ENCODE measurements around the gene ZFHX3. TPM values are rescaled to one million over a fixed set of nuclear protein-coding genes. Genes with fewer than 3 reads are reported as not detected.

ZFHX3 gene
- total and polyA plus RNA-seq, 2 donors from 2014 or later, result 2.3 to 29.3 TPM

GRCh38 chr16:72864130-72864833 lies 183.6 kb downstream of the ZFHX3 start:
- Histone ChIP-seq H3K9me3 (ENCODE audit: control insufficient read depth in 2 of 3, insufficient read depth in 1 of 3, low read length in 3 of 3) (no peaks in the 10 kb centered on the region), H3K4me1 (ENCODE audit: control insufficient read depth in 2 of 3, insufficient read depth in 2 of 3, low read depth in 1 of 3, low read length in 3 of 3) (peaks cover 0 to 1% (median 0%) of the 10 kb centered on the region in 3 donors), H3K27ac (ENCODE audit: low read depth in 2 of 2, low read length in 2 of 2) (no peak overlapping the region), H3K9ac (ENCODE audit: low read length in 3 of 3) (no peak overlapping the region), H3K4me3 (ENCODE audit: low read length in 3 of 3) (no peak overlapping the region), H3K36me3 (ENCODE audit: control insufficient read depth in 2 of 3, insufficient read depth in 3 of 3, low read length in 3 of 3) (no peaks in the 10 kb centered on the region), H3K27me3 (ENCODE audit: control insufficient read depth, insufficient read depth, low read length) (no peaks in the 10 kb centered on the region)
- FAIRE-seq (no peak), DNase-seq (no peak)
- no peak for TF ChIP-seq CTCF (IDR thresholded peaks at IDR 0.05; ENCODE audit: borderline replicate concordance, extremely low read depth, insufficient read depth)
- intact Hi-C loops (cut with DNase I), result no loop called here

GRCh38 chr16:72862090-72862489 lies 185.8 kb downstream of the ZFHX3 start:
- Histone ChIP-seq H3K36me3 (ENCODE audit: control insufficient read depth in 2 of 3, insufficient read depth in 3 of 3, low read length in 3 of 3) (no peaks in the 10 kb centered on the region), H3K9ac (ENCODE audit: low read length in 3 of 3) (no peak overlapping the region), H3K4me1 (ENCODE audit: control insufficient read depth in 2 of 3, insufficient read depth in 2 of 3, low read depth in 1 of 3, low read length in 3 of 3) (peaks cover 0 to 7% (median 7%) of the 10 kb centered on the region in 3 donors), H3K4me3 (ENCODE audit: low read length in 3 of 3) (no peak overlapping the region), H3K9me3 (ENCODE audit: control insufficient read depth in 2 of 3, insufficient read depth in 1 of 3, low read length in 3 of 3) (no peaks in the 10 kb centered on the region), H3K27me3 (ENCODE audit: control insufficient read depth, insufficient read depth, low read length) (no peaks in the 10 kb centered on the region), H3K27ac (ENCODE audit: low read depth in 2 of 2, low read length in 2 of 2) (no peak overlapping the region)
- intact Hi-C loops (cut with DNase I), result no loop called here
- FAIRE-seq (no peak), DNase-seq (no peak)
- no peak for TF ChIP-seq CTCF (IDR thresholded peaks at IDR 0.05; ENCODE audit: borderline replicate concordance, extremely low read depth, insufficient read depth)

GRCh38 chr16:72860726-72861562 lies 187.0 kb downstream of the ZFHX3 start:
- Histone ChIP-seq H3K27me3 (ENCODE audit: control insufficient read depth, insufficient read depth, low read length) (no peaks in the 10 kb centered on the region), H3K9ac (ENCODE audit: low read length in 3 of 3) (no peak overlapping the region), H3K4me1 (ENCODE audit: control insufficient read depth in 2 of 3, insufficient read depth in 2 of 3, low read depth in 1 of 3, low read length in 3 of 3) (peaks cover 0 to 7% (median 7%) of the 10 kb centered on the region in 3 donors), H3K27ac (ENCODE audit: low read depth in 2 of 2, low read length in 2 of 2) (no peak overlapping the region), H3K9me3 (ENCODE audit: control insufficient read depth in 2 of 3, insufficient read depth in 1 of 3, low read length in 3 of 3) (no peaks in the 10 kb centered on the region), H3K4me3 (ENCODE audit: low read length in 3 of 3) (no peak overlapping the region), H3K36me3 (ENCODE audit: control insufficient read depth in 2 of 3, insufficient read depth in 3 of 3, low read length in 3 of 3) (peaks cover 0 to 2% (median 0%) of the 10 kb centered on the region in 3 donors)
- DNase-seq (no peak), FAIRE-seq (no peak)
- intact Hi-C loops (cut with DNase I), result no loop called here
- no peak for TF ChIP-seq CTCF (IDR thresholded peaks at IDR 0.05; ENCODE audit: borderline replicate concordance, extremely low read depth, insufficient read depth)

Measured in kidney (tissue), 14 donors.